Lung (tissue), 12 donors: ENCODE data around the gene L3MBTL1. TPM values are rescaled to one million over a fixed set of nuclear protein-coding genes. Genes with fewer than 3 reads are reported as not detected.

ENCODE experiments used
- ATAC-seq: fragments of 200-7000 bp; cut with Tn5 transposase; one replicate; pipeline ENCODE4 v1.9.1; 2020; ENCODE audit warnings: moderate number of reproducible peaks; ENCODE audit not compliant: insufficient read depth, low FRiP score
- DNase-seq, 3 donors: peaks; one replicate each; pipeline ENCODE4 v3.0.0-alpha.2; 2013 to 2017
- H3K27ac ChIP-seq, 2 donors: one replicate each; pipeline ENCODE4 v1.5.1; 2013; ENCODE audit warnings: mild to moderate bottlenecking in 2 of 2, moderate library complexity in 2 of 2, control low read depth in 1 of 2, inconsistent platforms in 1 of 2, low read depth in 1 of 2, low read length in 1 of 2
- H3K27me3 ChIP-seq, 3 donors: one replicate each; pipeline ENCODE4 v1.5.1; 2013; ENCODE audit warnings: low read length in 2 of 3; ENCODE audit not compliant: control insufficient read depth in 3 of 3, insufficient read depth in 3 of 3
- H3K36me3 ChIP-seq, 4 donors: one replicate each; pipeline ENCODE4 v1.5.1; 2013; ENCODE audit warnings: low read length in 4 of 4, mild to moderate bottlenecking in 1 of 4, moderate library complexity in 1 of 4; ENCODE audit not compliant: control insufficient read depth in 4 of 4, insufficient read depth in 4 of 4
- H3K4me1 ChIP-seq, 5 donors: one replicate each; pipeline ENCODE4 v1.5.1; 2013; ENCODE audit warnings: low read length in 5 of 5, mild to moderate bottlenecking in 2 of 5, moderate library complexity in 1 of 5; ENCODE audit not compliant: control insufficient read depth in 5 of 5, insufficient read depth in 5 of 5
- H3K4me3 ChIP-seq: one replicate; pipeline ENCODE4 v1.5.1; 2013; ENCODE audit warnings: mild to moderate bottlenecking, control low read depth, moderate library complexity
- H3K9ac ChIP-seq, 2 donors: one replicate each; pipeline ENCODE4 v1.5.1; 2013; ENCODE audit warnings: low read length in 2 of 2, control low read depth in 1 of 2; ENCODE audit not compliant: insufficient read depth in 1 of 2
- H3K9me3 ChIP-seq, 4 donors: one replicate each; pipeline ENCODE4 v1.5.1; 2013; ENCODE audit warnings: low read length in 3 of 4, mild to moderate bottlenecking in 1 of 4, moderate library complexity in 1 of 4; ENCODE audit not compliant: control insufficient read depth in 4 of 4, insufficient read depth in 3 of 4
- CTCF ChIP-seq: IDR thresholded peaks from 2 replicates; pipeline ENCODE4 v1.5.1; 2012; ENCODE audit warnings: mild to moderate bottlenecking; ENCODE audit errors: control extremely low read depth, extremely low read depth
- WGBS, 2 donors: extraction: QIAGEN DNeasy Blood & Tissue Kit; methylation state at CpG; one replicate each; pipeline ENCODE4 v1.1.7; 2013; 5-methylcytosine and 5-hydroxymethylcytosine counted together
- polyA plus RNA-seq, 2 donors: library from polyadenylated mRNA; stranded (reverse); fragments of 200-250 nt; gene quantifications; one replicate each; pipeline ENCODE4 v1.2.1, GENCODE V29; 2013
- total RNA-seq, 2 donors: library from RNA; depleted of rRNA in 1 of 2; stranded (reverse); fragments of >200 nt in 1 of 2; gene quantifications; one replicate each; pipeline ENCODE4 v1.2.1, GENCODE V29; 2014 to 2021
- donor health status: control.
- donor health status: control.
- donor health status: Bipolar disorder and iron deficiency.
- donor health status: healthy.
- donor health status: DM: yes; HTN: yes; CAD: no.

L3MBTL1 gene
- total and polyA plus RNA-seq, 4 donors: 1.7 to 18.6 (median 6.6) TPM

GRCh38 chr20:43534016-43534415, 26.5 kb downstream of the L3MBTL1 start:
- Histone ChIP-seq H3K36me3 (peaks cover 0 to 5% (median 0%) of the 10 kb centered on the region in 4 donors), H3K27me3 (no peaks in the 10 kb centered on the region), H3K4me3 (no peak overlapping the region), H3K4me1 (no peaks in the 10 kb centered on the region), H3K9ac (no peak overlapping the region), H3K9me3 (no peaks in the 10 kb centered on the region), H3K27ac (no peak overlapping the region)
- DNase-seq: no peak
- no peak for ATAC-seq
- no peak for TF ChIP-seq CTCF
- 92 to 96% methylated on average over 7 of the region's 7 CpGs for WGBS, 2 donors

- Histone ChIP-seq H3K4me3 (no peak overlapping the region), H3K27ac (no peak overlapping the region), H3K4me1 (no peaks in the 10 kb centered on the region), H3K9me3 (no peaks in the 10 kb centered on the region), H3K27me3 (no peaks in the 10 kb centered on the region), H3K36me3 (peaks cover 0 to 5% (median 0%) of the 10 kb centered on the region in 4 donors), H3K9ac (no peak overlapping the region)
- WGBS, 2 donors: 90 to 94% methylated on average over 8 of the region's 8 CpGs
- ATAC-seq: no peak
- DNase-seq: no peak
- no peak for TF ChIP-seq CTCF
These were observed 27.4 kb downstream of the L3MBTL1 start for GRCh38 chr20:43534791-43535350.

GRCh38 chr20:43535370-43536004, 28.0 kb downstream of the L3MBTL1 start:
- no peaks in the 10 kb centered on the region for H3K27me3 ChIP-seq
- peaks cover 0 to 9% (median 0%) of the 10 kb centered on the region in 4 donors for H3K36me3 ChIP-seq
- H3K27ac ChIP-seq: no peak overlapping the region
- DNase-seq (no peak), ATAC-seq (no peak)
- 87 to 88% methylated on average over 7 of the region's 7 CpGs for WGBS, 2 donors
- no peak overlapping the region for H3K4me3 ChIP-seq
- TF ChIP-seq CTCF: no peak
- no peaks in the 10 kb centered on the region for H3K4me1 ChIP-seq
- H3K9ac ChIP-seq: no peak overlapping the region
- no peaks in the 10 kb centered on the region for H3K9me3 ChIP-seq
